HG02938 (cell line): ENCODE measurements around the gene POLR2J3.
"Not testable (repeated sequence)": the region's sequence is repeated elsewhere in the genome, so short reads cannot be mapped to it uniquely, and the experiment has no call there.

Experiments used
- ATAC-seq: cut with Tn5 transposase; IDR thresholded peaks from one replicate; pipeline ENCODE4 v1.9.1; 2021; ENCODE audit warnings: mild to moderate bottlenecking, moderate library complexity; ENCODE audit not compliant: unreplicated experiment

POLR2J3 gene

GRCh38 chr7:102589857-102590256, 17.5 kb upstream of the POLR2J3 start:
- ATAC-seq: peak; percentile 41

- not testable (repeated sequence) for ATAC-seq
Observed at GRCh38 chr7:102583495-102583894, 11.1 kb upstream of the POLR2J3 start.

GRCh38 chr7:102581722-102582121, 9.3 kb upstream of the POLR2J3 start:
- ATAC-seq: not testable (repeated sequence)

- ATAC-seq: not testable (repeated sequence)
Observed at GRCh38 chr7:102578486-102578885, 6.1 kb upstream of the POLR2J3 start.

GRCh38 chr7:102577315-102578240, 5.2 kb upstream of the POLR2J3 start:
- ATAC-seq: not testable (repeated sequence)

GRCh38 chr7:102576363-102576762, 4.0 kb upstream of the POLR2J3 start:
- ATAC-seq: not testable (repeated sequence)

GRCh38 chr7:102574607-102575006, 2.2 kb upstream of the POLR2J3 start:
- not testable (repeated sequence) for ATAC-seq

- ATAC-seq: not testable (repeated sequence)
Observed at GRCh38 chr7:102568620-102569019, 3.8 kb downstream of the POLR2J3 start.

GRCh38 chr7:102550808-102551422, 21.5 kb downstream of the POLR2J3 start, which contains the start of gene SPDYE2:
SPDYE2 (plus strand) TSS chr7:102551226; CDS start chr7:102553256, 2,030 bp downstream.
- not testable (repeated sequence) for ATAC-seq

GRCh38 chr7:102546353-102546752, 26.0 kb downstream of the POLR2J3 start:
- ATAC-seq: peak; percentile 77

GRCh38 chr7:102545288-102545687, 27.1 kb downstream of the POLR2J3 start:
- ATAC-seq: not testable (repeated sequence)

- not testable (repeated sequence) for ATAC-seq
Observed at GRCh38 chr7:102544372-102544771, 28.0 kb downstream of the POLR2J3 start.

GRCh38 chr7:102543596-102543995, 28.8 kb downstream of the POLR2J3 start, which contains the start of gene UPK3BL2:
UPK3BL2 (minus strand) TSS chr7:102543696; CDS start chr7:102543636, 60 bp downstream.
- ATAC-seq: not testable (repeated sequence)

GRCh38 chr7:102542771-102543170, 29.6 kb downstream of the POLR2J3 start:
- not testable (repeated sequence) for ATAC-seq

- ATAC-seq: not testable (repeated sequence)
Observed at GRCh38 chr7:102542083-102542482, 30.3 kb downstream of the POLR2J3 start.

- not testable (repeated sequence) for ATAC-seq
Observed at GRCh38 chr7:102540604-102541003, 31.8 kb downstream of the POLR2J3 start.

- not testable (repeated sequence) for ATAC-seq
Observed at GRCh38 chr7:102535062-102535615, 37.2 kb downstream of the POLR2J3 start.

GRCh38 chr7:102532127-102532526, 40.3 kb downstream of the POLR2J3 start:
- not testable (repeated sequence) for ATAC-seq

- not testable (repeated sequence) for ATAC-seq
Observed at GRCh38 chr7:102531583-102531982, 40.8 kb downstream of the POLR2J3 start.

- not testable (repeated sequence) for ATAC-seq
Observed at GRCh38 chr7:102527822-102528793, 44.3 kb downstream of the POLR2J3 start.
